ENCODE data around the gene FREM3. TPM values are rescaled to one million over a fixed set of nuclear protein-coding genes. Genes with fewer than 3 reads are reported as not detected.
A peak's percentile ranks its signal among the peaks of the same experiment; 100 is the strongest.
"Not testable (repeated sequence)": the region's sequence is repeated elsewhere in the genome, so short reads cannot be mapped to it uniquely, and the experiment has no call there.

FREM3 gene
- total RNA-seq, 1 donor from 2014 or later = 0.78 TPM

DNA sequence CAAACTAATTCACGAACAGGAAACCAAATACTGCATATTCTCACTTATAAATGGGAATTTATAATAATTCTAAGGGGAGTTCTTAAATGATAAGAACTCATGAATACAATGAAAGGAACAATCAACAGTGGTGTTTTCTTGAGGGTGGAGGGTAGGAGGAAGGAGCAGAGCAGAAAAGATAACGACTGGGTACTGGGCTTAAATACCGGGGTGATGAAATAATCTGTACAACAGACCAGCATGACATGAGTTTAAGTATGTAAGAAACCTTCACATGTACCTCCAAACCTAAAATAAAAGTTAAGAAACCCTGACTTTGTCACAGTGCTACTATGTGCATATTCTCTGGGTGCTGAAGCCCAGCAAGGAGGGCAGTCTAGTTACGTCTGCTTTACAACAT is 6.6 kb downstream of the FREM3 start:
- no peaks in the 10 kb centered on the region for H3K9me3 ChIP-seq
- no peaks in the 10 kb centered on the region for H3K4me1 ChIP-seq
- H3K4me3 ChIP-seq = no peak overlapping the region
- H3K27me3 ChIP-seq = peaks cover 11% of the 10 kb centered on the region
- no peak for TF ChIP-seq CTCF (IDR thresholded peaks at IDR 0.05)
- intact Hi-C loops (cut with DNase I) = no loop called here
- no peak overlapping the region for H3K27ac ChIP-seq
- ATAC-seq = no peak
- no peaks in the 10 kb centered on the region for H3K36me3 ChIP-seq
- no peak for DNase-seq

DNA sequence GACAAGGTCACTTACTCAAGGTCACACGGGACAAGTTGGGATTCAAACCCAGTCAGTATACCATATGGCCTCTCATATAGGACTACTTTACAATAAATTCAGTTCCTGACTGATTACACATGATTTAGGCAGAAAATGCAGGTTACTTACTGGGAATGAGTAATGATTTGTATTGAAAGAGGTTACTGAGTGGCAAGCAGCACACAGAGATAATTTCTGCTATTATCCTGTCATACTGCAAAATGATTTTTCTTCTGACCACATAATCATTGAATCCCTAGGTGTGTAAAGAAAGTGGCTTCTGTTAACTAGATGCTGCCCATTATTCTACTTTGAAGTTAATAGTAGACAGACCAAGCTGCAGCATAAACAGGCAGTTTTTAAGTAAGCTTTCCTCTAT is 8.2 kb downstream of the FREM3 start:
- Histone ChIP-seq H3K36me3 (no peaks in the 10 kb centered on the region), H3K27me3 (no peaks in the 10 kb centered on the region), H3K27ac (no peak overlapping the region), H3K9me3 (no peaks in the 10 kb centered on the region), H3K4me1 (no peaks in the 10 kb centered on the region), H3K4me3 (no peak overlapping the region)
- DNase-seq (no peak), ATAC-seq (no peak)
- TF ChIP-seq CTCF (IDR thresholded peaks at IDR 0.05) = no peak
- intact Hi-C loops (cut with DNase I) = no loop called here

GRCh38 chr4:143679434-143679833 is 21.0 kb downstream of the FREM3 start:
- Histone ChIP-seq H3K36me3 (no peaks in the 10 kb centered on the region), H3K27me3 (no peaks in the 10 kb centered on the region), H3K4me3 (no peak overlapping the region), H3K9me3 (no peaks in the 10 kb centered on the region), H3K4me1 (no peaks in the 10 kb centered on the region), H3K27ac (no peak overlapping the region)
- DNase-seq (no peak), ATAC-seq (no peak)
- intact Hi-C loops (cut with DNase I) = no loop called here
- no peak for TF ChIP-seq CTCF (IDR thresholded peaks at IDR 0.05)

DNA sequence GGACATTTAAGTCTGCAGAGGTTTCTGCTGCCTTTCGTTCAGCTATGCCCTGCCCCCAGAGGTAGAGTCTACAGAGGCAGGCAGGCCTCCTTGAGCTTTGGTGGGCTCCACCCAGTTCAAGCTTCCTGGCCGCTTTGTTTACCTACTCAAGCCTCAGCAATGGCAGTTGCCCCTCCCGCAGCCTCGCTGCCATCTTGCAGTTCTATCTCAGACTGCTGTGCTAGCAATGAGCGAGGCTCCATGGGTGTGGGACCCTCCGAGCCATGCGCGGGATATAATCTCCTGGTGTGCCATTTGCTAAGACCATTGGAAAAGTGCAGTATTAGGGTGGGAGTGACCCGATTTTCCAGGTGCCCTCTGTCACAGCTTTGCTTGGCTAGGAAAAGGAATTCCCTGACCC is 26.8 kb downstream of the FREM3 start:
- H3K36me3 ChIP-seq; H3K4me1 ChIP-seq; intact Hi-C loops (cut with DNase I); H3K4me3 ChIP-seq; ATAC-seq; H3K27ac ChIP-seq; H3K9me3 ChIP-seq; H3K27me3 ChIP-seq; DNase-seq: not testable (repeated sequence)

- Histone ChIP-seq H3K36me3 (no peaks in the 10 kb centered on the region), H3K4me1 (no peaks in the 10 kb centered on the region), H3K27ac (no peak overlapping the region), H3K9me3 (no peaks in the 10 kb centered on the region), H3K27me3 (no peaks in the 10 kb centered on the region), H3K4me3 (no peak overlapping the region)
- no peak for DNase-seq
- intact Hi-C loops (cut with DNase I) = no loop called here
- no peak for ATAC-seq
- no peak for TF ChIP-seq CTCF (IDR thresholded peaks at IDR 0.05)
Observed at GRCh38 chr4:143668930-143669552, 31.4 kb downstream of the FREM3 start.

DNA sequence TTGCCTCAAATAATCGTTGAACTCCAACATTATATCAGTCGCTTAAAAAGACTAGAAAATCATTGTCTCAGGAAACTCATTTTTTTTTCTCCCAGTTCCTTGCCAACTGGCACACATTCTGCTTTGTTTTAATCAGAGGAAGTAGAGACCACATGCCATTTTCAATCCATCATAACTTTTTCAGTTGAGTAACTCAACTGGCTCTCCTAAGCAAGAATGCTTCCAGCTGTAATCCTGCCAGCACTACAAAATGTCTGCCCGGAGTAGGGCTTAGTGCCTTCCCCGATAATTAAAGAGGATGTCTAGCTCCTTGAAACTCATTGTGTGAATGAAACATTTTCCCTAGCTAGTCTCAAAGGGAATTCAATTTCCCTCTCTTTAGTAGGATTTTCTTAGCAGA is 33.0 kb downstream of the FREM3 start:
- Histone ChIP-seq H3K36me3 (no peaks in the 10 kb centered on the region), H3K27ac (no peak overlapping the region), H3K4me3 (no peak overlapping the region), H3K4me1 (no peaks in the 10 kb centered on the region), H3K9me3 (no peaks in the 10 kb centered on the region), H3K27me3 (no peaks in the 10 kb centered on the region)
- DNase-seq (no peak), ATAC-seq (peak; percentile 75)
- intact Hi-C loops (cut with DNase I) = no loop called here
- no peak for TF ChIP-seq CTCF (IDR thresholded peaks at IDR 0.05)

All from upper lobe of right lung (tissue), 1 donor.